Lung (tissue), 12 donors: ENCODE data around the gene STPG1. TPM values are rescaled to one million over a fixed set of nuclear protein-coding genes. Genes with fewer than 3 reads are reported as not detected.

Experiments used
- ATAC-seq: fragments of 200-7000 bp; cut with Tn5 transposase; one replicate; pipeline ENCODE4 v1.9.1; 2020; ENCODE audit warnings: moderate number of reproducible peaks; ENCODE audit not compliant: insufficient read depth, low FRiP score
- DNase-seq, 3 donors: peaks; one replicate each; pipeline ENCODE4 v3.0.0-alpha.2; 2013 to 2017
- H3K27ac ChIP-seq, 2 donors: one replicate each; pipeline ENCODE4 v1.5.1; 2013; ENCODE audit warnings: mild to moderate bottlenecking in 2 of 2, moderate library complexity in 2 of 2, control low read depth in 1 of 2, inconsistent platforms in 1 of 2, low read depth in 1 of 2, low read length in 1 of 2
- H3K27me3 ChIP-seq, 3 donors: one replicate each; pipeline ENCODE4 v1.5.1; 2013; ENCODE audit warnings: low read length in 2 of 3; ENCODE audit not compliant: control insufficient read depth in 3 of 3, insufficient read depth in 3 of 3
- H3K36me3 ChIP-seq, 4 donors: one replicate each; pipeline ENCODE4 v1.5.1; 2013; ENCODE audit warnings: low read length in 4 of 4, mild to moderate bottlenecking in 1 of 4, moderate library complexity in 1 of 4; ENCODE audit not compliant: control insufficient read depth in 4 of 4, insufficient read depth in 4 of 4
- H3K4me1 ChIP-seq, 5 donors: one replicate each; pipeline ENCODE4 v1.5.1; 2013; ENCODE audit warnings: low read length in 5 of 5, mild to moderate bottlenecking in 2 of 5, moderate library complexity in 1 of 5; ENCODE audit not compliant: control insufficient read depth in 5 of 5, insufficient read depth in 5 of 5
- H3K4me3 ChIP-seq: one replicate; pipeline ENCODE4 v1.5.1; 2013; ENCODE audit warnings: mild to moderate bottlenecking, control low read depth, moderate library complexity
- H3K9ac ChIP-seq, 2 donors: one replicate each; pipeline ENCODE4 v1.5.1; 2013; ENCODE audit warnings: low read length in 2 of 2, control low read depth in 1 of 2; ENCODE audit not compliant: insufficient read depth in 1 of 2
- H3K9me3 ChIP-seq, 4 donors: one replicate each; pipeline ENCODE4 v1.5.1; 2013; ENCODE audit warnings: low read length in 3 of 4, mild to moderate bottlenecking in 1 of 4, moderate library complexity in 1 of 4; ENCODE audit not compliant: control insufficient read depth in 4 of 4, insufficient read depth in 3 of 4
- WGBS, 2 donors: extraction: QIAGEN DNeasy Blood & Tissue Kit; methylation state at CpG; one replicate each; pipeline ENCODE4 v1.1.7; 2013; 5-methylcytosine and 5-hydroxymethylcytosine counted together
- polyA plus RNA-seq, 2 donors: library from polyadenylated mRNA; stranded (reverse); fragments of 200-250 nt; gene quantifications; one replicate each; pipeline ENCODE4 v1.2.1, GENCODE V29; 2013
- total RNA-seq, 2 donors: library from RNA; depleted of rRNA in 1 of 2; stranded (reverse); fragments of >200 nt in 1 of 2; gene quantifications; one replicate each; pipeline ENCODE4 v1.2.1, GENCODE V29; 2014 to 2021
- TF ChIP-seq, protein P1 (sequence below): IDR thresholded peaks from 2 replicates; pipeline ENCODE4 v1.5.1; 2012; ENCODE audit warnings: mild to moderate bottlenecking; ENCODE audit errors: control extremely low read depth, extremely low read depth
- donor health status: control.
- donor health status: control.
- donor health status: Bipolar disorder and iron deficiency.
- donor health status: healthy.
- donor health status: DM: yes; HTN: yes; CAD: no.

STPG1 gene
- total and polyA plus RNA-seq, 4 donors, result 6.7 to 13.5 (median 9.8) TPM

DNA sequence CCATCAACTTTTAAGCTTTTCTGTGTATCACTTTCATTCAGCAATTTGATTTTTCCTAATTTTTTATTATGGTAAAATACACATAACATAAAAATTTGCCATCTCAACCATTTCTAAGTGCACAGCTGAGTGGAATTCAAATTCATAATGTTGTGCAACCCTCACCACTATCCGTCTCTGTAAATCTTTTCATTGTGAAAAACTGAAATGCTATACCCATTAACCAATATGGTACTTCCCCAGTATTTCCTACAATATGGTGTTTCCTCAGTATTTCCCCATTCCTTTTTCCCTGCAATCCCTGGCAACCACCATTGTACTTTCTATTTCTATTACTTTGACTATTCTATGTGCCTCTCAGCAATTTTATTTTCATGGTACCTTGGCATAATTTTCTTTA, 6.8 kb downstream of the STPG1 start:
- H3K27me3 ChIP-seq, result no peaks in the 10 kb centered on the region
- 36 to 51% methylated on average over 1 of the region's 1 CpG for WGBS, 2 donors
- H3K4me3 ChIP-seq, result no peak overlapping the region
- no peak for DNase-seq
- H3K9ac ChIP-seq, result no peak overlapping the region
- TF ChIP-seq, protein P1, sequence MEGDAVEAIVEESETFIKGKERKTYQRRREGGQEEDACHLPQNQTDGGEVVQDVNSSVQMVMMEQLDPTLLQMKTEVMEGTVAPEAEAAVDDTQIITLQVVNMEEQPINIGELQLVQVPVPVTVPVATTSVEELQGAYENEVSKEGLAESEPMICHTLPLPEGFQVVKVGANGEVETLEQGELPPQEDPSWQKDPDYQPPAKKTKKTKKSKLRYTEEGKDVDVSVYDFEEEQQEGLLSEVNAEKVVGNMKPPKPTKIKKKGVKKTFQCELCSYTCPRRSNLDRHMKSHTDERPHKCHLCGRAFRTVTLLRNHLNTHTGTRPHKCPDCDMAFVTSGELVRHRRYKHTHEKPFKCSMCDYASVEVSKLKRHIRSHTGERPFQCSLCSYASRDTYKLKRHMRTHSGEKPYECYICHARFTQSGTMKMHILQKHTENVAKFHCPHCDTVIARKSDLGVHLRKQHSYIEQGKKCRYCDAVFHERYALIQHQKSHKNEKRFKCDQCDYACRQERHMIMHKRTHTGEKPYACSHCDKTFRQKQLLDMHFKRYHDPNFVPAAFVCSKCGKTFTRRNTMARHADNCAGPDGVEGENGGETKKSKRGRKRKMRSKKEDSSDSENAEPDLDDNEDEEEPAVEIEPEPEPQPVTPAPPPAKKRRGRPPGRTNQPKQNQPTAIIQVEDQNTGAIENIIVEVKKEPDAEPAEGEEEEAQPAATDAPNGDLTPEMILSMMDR, result no peak
- peaks cover 0 to 2% (median 0%) of the 10 kb centered on the region in 4 donors for H3K9me3 ChIP-seq
- ATAC-seq, result no peak
- H3K4me1 ChIP-seq, result no peaks in the 10 kb centered on the region
- H3K27ac ChIP-seq, result no peak overlapping the region
- no peaks in the 10 kb centered on the region for H3K36me3 ChIP-seq

DNA sequence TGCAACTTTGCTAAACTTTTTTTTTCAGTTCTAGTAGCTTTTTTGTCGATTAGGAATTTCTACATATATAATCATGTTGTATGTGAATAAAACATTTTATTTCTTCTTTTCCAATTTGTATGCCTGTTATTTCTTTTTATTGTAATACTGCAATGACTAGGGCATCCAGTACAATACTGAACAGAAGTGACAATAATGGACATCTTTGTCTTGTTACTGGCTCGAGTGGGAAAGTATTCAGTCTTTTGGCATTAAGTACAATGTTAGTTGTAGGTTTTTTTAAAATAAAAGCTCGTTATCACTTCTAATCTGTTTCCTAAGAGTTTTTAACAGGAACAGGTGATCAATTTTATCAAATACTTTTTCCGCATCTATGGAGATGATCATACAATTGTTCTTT, 9.8 kb downstream of the STPG1 start:
- Histone ChIP-seq H3K36me3 (peaks cover 0 to 5% (median 2%) of the 10 kb centered on the region in 4 donors), H3K4me1 (no peaks in the 10 kb centered on the region), H3K27ac (no peak overlapping the region), H3K9me3 (peaks cover 0 to 2% (median 0%) of the 10 kb centered on the region in 4 donors), H3K4me3 (no peak overlapping the region), H3K27me3 (no peaks in the 10 kb centered on the region), H3K9ac (no peak overlapping the region)
- WGBS, 2 donors, result 94% methylated on average over 4 of the region's 4 CpGs
- ATAC-seq, result no peak
- no peak for DNase-seq
- TF ChIP-seq, protein P1, result no peak

DNA sequence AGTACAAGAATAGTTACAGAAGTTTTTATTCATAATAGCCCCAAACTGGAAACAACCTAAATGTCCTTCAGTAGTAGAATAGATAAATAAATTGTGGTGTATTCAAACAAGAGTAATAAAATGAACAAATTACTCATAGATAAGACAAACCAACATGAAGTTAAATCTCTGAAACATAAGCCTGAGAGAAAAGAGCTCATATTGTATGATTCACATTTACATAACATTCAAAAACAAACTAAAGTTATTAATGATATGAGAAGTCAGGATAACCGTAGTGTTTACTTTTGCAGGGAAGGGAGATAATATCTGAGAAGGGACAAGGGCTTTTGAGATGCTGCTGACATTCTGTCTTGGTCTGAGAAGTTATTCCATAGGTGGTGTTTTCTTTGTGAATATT, 13.5 kb downstream of the STPG1 start:
- Histone ChIP-seq H3K27ac (no peak overlapping the region), H3K9ac (no peak overlapping the region), H3K9me3 (no peaks in the 10 kb centered on the region), H3K4me1 (no peaks in the 10 kb centered on the region), H3K27me3 (no peaks in the 10 kb centered on the region), H3K36me3 (peaks cover 0 to 5% (median 2%) of the 10 kb centered on the region in 4 donors), H3K4me3 (no peak overlapping the region)
- TF ChIP-seq, protein P1, result no peak
- WGBS, 2 donors, result 42 to 69% methylated on average over 1 of the region's 1 CpG
- ATAC-seq (no peak), DNase-seq (no peak)

DNA sequence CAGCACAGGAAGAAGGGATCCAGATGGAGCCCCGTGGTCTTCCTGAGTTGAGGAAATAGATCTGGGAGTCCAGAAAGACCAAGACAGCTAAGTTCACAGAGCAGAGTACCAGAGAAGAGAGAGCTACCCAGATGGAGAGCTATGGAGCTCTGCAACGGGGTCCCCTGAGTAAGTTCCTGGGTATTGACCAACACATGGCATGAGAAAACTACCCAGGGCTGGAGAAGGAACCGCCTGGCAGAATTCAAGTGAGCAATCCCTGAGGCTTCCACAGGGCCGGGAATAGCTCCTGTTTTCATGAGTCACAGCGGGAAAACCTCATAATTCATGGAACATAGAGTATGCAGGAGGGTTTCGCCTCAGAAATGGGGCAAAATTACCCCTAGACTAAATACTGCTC, 19.7 kb downstream of the STPG1 start:
- Histone ChIP-seq H3K27ac (no peak overlapping the region), H3K9ac (no peak overlapping the region), H3K27me3 (no peaks in the 10 kb centered on the region), H3K4me1 (peaks cover 0 to 5% (median 0%) of the 10 kb centered on the region in 5 donors), H3K36me3 (no peaks in the 10 kb centered on the region), H3K4me3 (no peak overlapping the region), H3K9me3 (no peaks in the 10 kb centered on the region)
- TF ChIP-seq, protein P1, result no peak
- DNase-seq (no peak), ATAC-seq (no peak)
- WGBS, 2 donors, result 70 to 82% methylated on average over 6 of the region's 6 CpGs
